Measurements from ENCODE around the gene SIT1.
A peak's percentile ranks its signal among the peaks of the same experiment; 100 is the strongest.
"Not testable (repeated sequence)": the region's sequence is repeated elsewhere in the genome, so short reads cannot be mapped to it uniquely, and the experiment has no call there.

SIT1 gene

GRCh38 chr9:35615981-35616680 is 34.6 kb downstream of the SIT1 start:
- H3K4me1 Mint-ChIP-seq: peaks cover 87% of the 10 kb centered on the region
- peak overlapping the region; percentile 95 for H3K27ac Mint-ChIP-seq

GRCh38 chr9:35612843-35613242 is 37.9 kb downstream of the SIT1 start:
- ATAC-seq: no peak
- peaks cover 57% of the 10 kb centered on the region for H3K4me1 Mint-ChIP-seq
- H3K9me3 Mint-ChIP-seq: no peaks in the 10 kb centered on the region
- peaks cover 44% of the 10 kb centered on the region for H3K36me3 Mint-ChIP-seq
- no peak overlapping the region for H3K4me3 Mint-ChIP-seq
- no peaks in the 10 kb centered on the region for H3K27me3 Mint-ChIP-seq
- H3K27ac Mint-ChIP-seq: peak overlapping the region; percentile 4

More at GRCh38 chr9:35615981-35616680, 34.6 kb downstream of the SIT1 start:
- ATAC-seq: no peak
- peak overlapping the region; percentile 80 for H3K4me3 Mint-ChIP-seq
- H3K9me3 Mint-ChIP-seq: no peaks in the 10 kb centered on the region
- H3K36me3 Mint-ChIP-seq: peaks cover 37% of the 10 kb centered on the region
- H3K27me3 Mint-ChIP-seq: no peaks in the 10 kb centered on the region

GRCh38 chr9:35612066-35612465 is 38.7 kb downstream of the SIT1 start:
- H3K4me1 Mint-ChIP-seq: peaks cover 57% of the 10 kb centered on the region
- H3K4me3 Mint-ChIP-seq, ATAC-seq, H3K27me3 Mint-ChIP-seq, H3K27ac Mint-ChIP-seq, H3K9me3 Mint-ChIP-seq: not testable (repeated sequence)
- H3K36me3 Mint-ChIP-seq: peaks cover 48% of the 10 kb centered on the region

GRCh38 chr9:35611230-35611797 is 39.4 kb downstream of the SIT1 start:
- peak; percentile 78 for ATAC-seq
- no peak overlapping the region for H3K4me3 Mint-ChIP-seq
- H3K27ac Mint-ChIP-seq: no peak overlapping the region
- peaks cover 55% of the 10 kb centered on the region for H3K4me1 Mint-ChIP-seq
- peaks cover 48% of the 10 kb centered on the region for H3K36me3 Mint-ChIP-seq
- no peaks in the 10 kb centered on the region for H3K27me3 Mint-ChIP-seq
- no peaks in the 10 kb centered on the region for H3K9me3 Mint-ChIP-seq

GRCh38 chr9:35609820-35610163 is 40.9 kb downstream of the SIT1 start:
- no peaks in the 10 kb centered on the region for H3K27me3 Mint-ChIP-seq
- H3K4me3 Mint-ChIP-seq: no peak overlapping the region
- H3K36me3 Mint-ChIP-seq: peaks cover 36% of the 10 kb centered on the region
- H3K27ac Mint-ChIP-seq: no peak overlapping the region
- H3K4me1 Mint-ChIP-seq: peaks cover 49% of the 10 kb centered on the region
- ATAC-seq: no peak
- H3K9me3 Mint-ChIP-seq: no peaks in the 10 kb centered on the region

GRCh38 chr9:35609001-35609819 is 41.5 kb downstream of the SIT1 start:
- peaks cover 30% of the 10 kb centered on the region for H3K36me3 Mint-ChIP-seq
- no peaks in the 10 kb centered on the region for H3K27me3 Mint-ChIP-seq
- H3K27ac Mint-ChIP-seq: no peak overlapping the region
- H3K4me1 Mint-ChIP-seq: peaks cover 49% of the 10 kb centered on the region
- no peaks in the 10 kb centered on the region for H3K9me3 Mint-ChIP-seq
- H3K4me3 Mint-ChIP-seq: no peak overlapping the region
- no peak for ATAC-seq

GRCh38 chr9:35608221-35608620 is 42.5 kb downstream of the SIT1 start:
- Mint-ChIP-seq H3K4me3 (no peak overlapping the region), H3K27ac (no peak overlapping the region), H3K4me1 (peaks cover 49% of the 10 kb centered on the region), H3K36me3 (peaks cover 21% of the 10 kb centered on the region), H3K9me3 (no peaks in the 10 kb centered on the region), H3K27me3 (no peaks in the 10 kb centered on the region)
- no peak for ATAC-seq

- no peak for ATAC-seq
- Mint-ChIP-seq H3K36me3 (peaks cover 16% of the 10 kb centered on the region), H3K4me3 (peak overlapping the region; percentile 7), H3K27ac (peak overlapping the region; percentile 1), H3K27me3 (no peaks in the 10 kb centered on the region), H3K4me1 (peaks cover 48% of the 10 kb centered on the region), H3K9me3 (no peaks in the 10 kb centered on the region)
Measured at GRCh38 chr9:35606726-35607125, 44.0 kb downstream of the SIT1 start.

- Mint-ChIP-seq H3K9me3 (no peaks in the 10 kb centered on the region), H3K27ac (peak overlapping the region; percentile 58), H3K36me3 (peaks cover 11% of the 10 kb centered on the region), H3K27me3 (no peaks in the 10 kb centered on the region), H3K4me1 (peaks cover 42% of the 10 kb centered on the region), H3K4me3 (peak overlapping the region; percentile 80)
- ATAC-seq: no peak
Measured at GRCh38 chr9:35606138-35606504, 44.6 kb downstream of the SIT1 start.

GRCh38 chr9:35605351-35606137 is 45.2 kb downstream of the SIT1 start:
- peaks cover 11% of the 10 kb centered on the region for H3K36me3 Mint-ChIP-seq
- peak overlapping the region; percentile 58 for H3K27ac Mint-ChIP-seq
- peak; percentile 28 for ATAC-seq
- H3K4me3 Mint-ChIP-seq: peak overlapping the region; percentile 80
- peaks cover 41% of the 10 kb centered on the region for H3K4me1 Mint-ChIP-seq
- no peaks in the 10 kb centered on the region for H3K9me3 Mint-ChIP-seq
- no peaks in the 10 kb centered on the region for H3K27me3 Mint-ChIP-seq

GRCh38 chr9:35604578-35605350 is 46.0 kb downstream of the SIT1 start, which contains the start of gene TESK1:
Gene TESK1, plus strand, starts transcription at chr9:35605262. Its CDS starts 358 bp downstream, at chr9:35605620.
- no peaks in the 10 kb centered on the region for H3K9me3 Mint-ChIP-seq
- peaks cover 11% of the 10 kb centered on the region for H3K36me3 Mint-ChIP-seq
- peak within 1 kb of the TSS; percentile 96 for H3K27ac Mint-ChIP-seq
- ATAC-seq: peak; percentile 74
- peaks cover 42% of the 10 kb centered on the region for H3K4me1 Mint-ChIP-seq
- H3K4me3 Mint-ChIP-seq: peak within 1 kb of the TSS; percentile 94
- no peaks in the 10 kb centered on the region for H3K27me3 Mint-ChIP-seq

- Mint-ChIP-seq H3K27ac (peak overlapping the region; percentile 96), H3K9me3 (no peaks in the 10 kb centered on the region), H3K36me3 (peaks cover 11% of the 10 kb centered on the region), H3K27me3 (no peaks in the 10 kb centered on the region), H3K4me3 (peak overlapping the region; percentile 94), H3K4me1 (peaks cover 48% of the 10 kb centered on the region)
- peak; percentile 94 for ATAC-seq
Measured at GRCh38 chr9:35603986-35604577, 46.6 kb downstream of the SIT1 start.

- Mint-ChIP-seq H3K27ac (peak overlapping the region; percentile 96), H3K4me1 (peaks cover 48% of the 10 kb centered on the region), H3K36me3 (peaks cover 11% of the 10 kb centered on the region), H3K27me3 (no peaks in the 10 kb centered on the region), H3K4me3 (peak overlapping the region; percentile 94), H3K9me3 (no peaks in the 10 kb centered on the region)
- no peak for ATAC-seq
Measured at GRCh38 chr9:35603506-35603985, 47.2 kb downstream of the SIT1 start.

All from stimulated activated memory B cell treated with anti-CD40 and anti-IgM and Interleukin-4, amounts not matched to agents 10 μg/mL and 1 μg/mL and 100 μg/mL, for 72 hours (primary cell).